GM18519 (cell line): ENCODE measurements around the gene SUPT16H.
A peak's percentile ranks its signal among the peaks of the same experiment; 100 is the strongest.

ENCODE experiments used
- ATAC-seq: cut with Tn5 transposase; IDR thresholded peaks from one replicate; pipeline ENCODE4 v1.9.1; 2021; ENCODE audit warnings: mild to moderate bottlenecking, moderate library complexity; ENCODE audit not compliant: unreplicated experiment, low FRiP score

SUPT16H gene

GRCh38 chr14:21369949-21370679 lies 13.7 kb downstream of the SUPT16H start:
- ATAC-seq, result no peak

DNA sequence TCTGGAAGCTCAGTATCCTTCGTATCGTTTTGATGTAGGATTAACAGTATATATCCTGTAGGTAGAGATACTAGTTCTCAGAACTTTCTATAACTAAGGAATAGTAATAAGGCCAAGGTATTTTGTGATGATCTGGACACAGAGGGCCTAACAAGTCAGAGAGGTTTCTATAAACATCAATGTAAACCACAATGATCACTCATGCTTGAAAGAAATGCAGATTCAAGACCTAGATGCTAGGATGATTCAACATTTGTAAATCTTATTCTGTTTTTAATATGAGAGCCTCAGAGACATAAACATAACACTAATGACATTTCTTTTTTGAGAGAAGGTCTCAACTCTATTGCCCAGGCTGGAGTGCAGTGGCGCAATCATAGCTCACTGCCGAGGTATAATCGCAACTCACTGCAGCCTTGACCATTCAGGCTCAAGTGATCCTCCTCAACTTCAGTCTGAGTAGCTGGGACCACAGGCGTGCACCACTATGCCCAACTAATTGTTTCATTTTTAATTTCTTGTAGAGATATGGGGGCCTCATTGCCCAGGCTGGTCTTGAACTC lies 16.2 kb downstream of the SUPT16H start:
- ATAC-seq, result no peak

DNA sequence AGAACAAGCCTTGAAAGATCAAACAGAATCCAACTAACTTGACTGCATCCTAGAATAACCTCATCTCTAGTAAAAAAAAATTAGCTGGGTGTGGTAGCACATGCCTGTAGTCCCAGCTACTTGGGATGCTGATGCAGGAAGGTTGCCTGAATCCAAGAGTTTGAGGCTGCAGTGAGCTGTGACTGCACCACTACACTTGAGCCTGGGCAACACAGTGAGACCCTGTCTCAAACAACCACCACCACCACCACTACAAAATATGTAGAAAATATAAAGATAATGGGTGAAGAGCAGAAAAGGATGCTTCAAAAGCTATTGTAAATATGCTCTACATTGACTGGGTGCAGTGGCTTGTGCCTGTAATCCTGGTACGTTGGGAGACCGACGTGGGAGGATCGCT lies 27.3 kb downstream of the SUPT16H start:
- ATAC-seq, result no peak

- ATAC-seq, result no peak
Observed at GRCh38 chr14:21352587-21352986, 31.2 kb downstream of the SUPT16H start.

GRCh38 chr14:21350539-21350938 lies 33.3 kb downstream of the SUPT16H start:
- ATAC-seq, result no peak

DNA sequence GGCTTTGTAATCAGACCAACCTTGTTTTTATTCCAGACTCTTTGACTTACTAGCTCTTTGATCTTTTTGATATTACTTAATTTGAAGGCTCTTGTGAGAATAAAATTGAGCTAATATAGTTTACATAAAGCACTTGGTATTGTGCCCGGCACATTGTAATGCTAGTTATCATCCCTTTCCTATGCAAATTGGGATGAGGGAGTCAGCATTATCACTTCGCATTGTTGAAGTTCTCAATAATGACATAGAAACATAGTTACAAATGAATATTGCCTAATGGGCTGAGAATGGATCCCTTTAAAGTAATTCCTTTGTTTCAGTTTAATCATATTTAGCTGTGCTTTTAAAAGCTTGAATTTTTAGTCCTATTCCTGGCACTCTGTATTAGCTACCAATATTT lies 36.6 kb downstream of the SUPT16H start:
- ATAC-seq, result no peak

DNA sequence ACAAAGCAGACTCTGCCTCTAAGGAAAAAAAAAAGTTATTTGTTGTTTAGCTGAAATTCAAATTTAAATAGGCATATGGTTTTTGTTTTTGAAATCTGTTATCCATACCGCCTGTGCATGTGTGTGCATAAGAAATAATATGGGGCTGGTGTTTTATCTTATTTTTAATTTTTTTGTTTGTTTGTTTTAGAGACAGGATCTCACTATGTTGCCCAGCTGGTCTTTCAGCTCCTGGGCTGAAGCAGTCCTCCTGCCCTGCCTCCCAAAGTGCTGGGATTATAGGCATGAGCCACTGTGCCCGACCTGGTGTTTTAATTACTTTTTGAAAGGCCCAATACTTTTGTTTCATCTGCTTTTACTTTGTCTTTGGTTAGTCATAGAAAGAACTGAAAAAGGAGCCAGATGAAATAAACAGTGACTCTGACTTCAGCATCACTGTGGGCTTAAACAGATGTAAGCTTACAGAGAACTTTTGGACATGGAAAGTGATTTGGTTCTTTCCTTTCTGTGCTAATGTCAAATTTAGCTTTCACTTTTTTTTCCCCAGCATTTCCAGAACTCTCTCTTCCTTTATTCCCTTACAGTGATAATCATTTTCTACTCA lies 37.2 kb downstream of the SUPT16H start:
- ATAC-seq, result no peak

DNA sequence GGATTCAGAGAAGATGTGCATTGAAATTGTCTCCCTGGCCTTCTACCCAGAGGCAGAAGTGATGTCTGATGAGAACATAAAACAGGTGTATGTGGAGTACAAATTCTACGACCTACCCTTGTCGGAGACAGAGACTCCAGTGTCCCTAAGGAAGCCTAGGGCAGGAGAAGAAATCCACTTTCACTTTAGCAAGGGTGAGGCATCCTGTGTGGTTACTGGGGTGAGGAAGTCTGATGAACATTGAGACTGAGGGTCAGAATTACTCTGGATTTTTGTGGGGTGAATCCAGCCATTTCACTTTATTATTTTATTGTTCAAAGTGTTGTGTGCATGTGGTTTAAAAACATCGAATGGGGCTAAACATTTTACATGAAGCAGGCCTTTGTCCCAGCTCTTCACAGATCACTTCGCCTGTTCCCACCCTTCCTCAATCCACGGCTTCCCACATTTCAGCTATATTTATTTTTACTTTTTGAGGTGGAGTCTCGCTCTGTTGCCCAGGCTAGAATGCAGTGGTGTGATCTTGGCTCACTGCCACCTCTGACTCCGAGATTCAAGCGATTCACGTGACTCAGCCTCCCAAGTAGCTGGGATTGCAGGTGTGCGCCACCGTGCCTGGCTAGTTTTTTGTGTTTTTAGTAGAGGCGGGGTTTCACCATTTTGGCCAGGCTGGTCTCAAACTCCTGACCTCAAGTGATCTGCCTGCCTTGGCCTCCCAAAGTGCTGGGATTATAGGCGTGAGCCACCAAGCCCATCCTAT lies 40.6 kb downstream of the SUPT16H start:
- no peak for ATAC-seq

DNA sequence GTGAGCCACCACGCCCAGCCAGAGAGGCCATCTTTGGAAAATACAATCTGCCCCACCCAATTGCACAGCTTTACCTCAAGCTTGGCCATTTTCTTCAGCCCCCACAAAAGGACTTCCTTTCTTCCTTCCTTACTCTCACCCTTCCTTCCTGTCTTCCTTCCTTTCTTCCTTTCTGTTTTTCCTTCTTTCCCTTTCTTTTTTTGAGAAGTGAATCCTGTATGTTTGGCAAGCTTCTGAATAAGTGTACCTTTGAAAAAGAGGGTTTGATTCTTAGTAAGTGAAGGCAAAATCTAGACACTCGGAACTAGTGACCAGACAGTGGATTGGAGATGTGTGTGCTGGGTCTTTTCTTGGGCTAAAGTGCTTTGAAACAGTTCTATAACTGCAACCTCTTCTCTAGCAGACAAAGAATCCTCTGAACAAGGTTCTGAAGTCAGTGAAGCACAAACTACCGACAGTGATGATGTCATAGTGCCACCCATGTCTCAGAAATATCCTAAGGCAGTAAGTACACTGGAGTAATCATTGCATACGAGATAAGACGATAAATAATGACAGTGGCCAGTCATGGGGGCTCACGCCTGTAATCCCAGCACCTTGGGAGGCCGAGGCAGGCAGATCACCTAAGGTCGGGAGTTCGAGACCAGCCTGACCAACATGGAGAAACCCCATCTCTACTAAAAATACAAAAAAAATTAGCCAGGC lies 49.5 kb downstream of the SUPT16H start:
- ATAC-seq, result no peak

DNA sequence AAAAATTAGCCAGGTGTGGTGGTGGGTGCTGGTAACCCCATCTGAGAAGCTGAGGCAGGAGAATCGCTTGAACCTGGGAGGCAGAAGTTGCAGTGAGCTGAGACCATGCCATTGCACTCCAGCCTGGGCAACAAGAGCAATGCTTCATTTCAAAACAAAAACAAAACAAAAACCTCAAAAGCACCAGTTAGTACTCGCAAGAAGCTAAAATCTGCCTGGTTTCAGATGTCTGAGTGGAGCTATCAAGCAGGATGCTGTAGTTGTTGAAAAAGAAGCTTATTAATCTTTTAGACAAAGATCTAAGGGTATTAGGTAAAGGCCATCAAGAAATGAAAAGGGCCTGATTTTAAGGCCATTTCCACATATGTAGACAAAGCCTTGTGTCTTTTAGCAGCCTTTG lies 50.9 kb downstream of the SUPT16H start:
- ATAC-seq, result no peak

DNA sequence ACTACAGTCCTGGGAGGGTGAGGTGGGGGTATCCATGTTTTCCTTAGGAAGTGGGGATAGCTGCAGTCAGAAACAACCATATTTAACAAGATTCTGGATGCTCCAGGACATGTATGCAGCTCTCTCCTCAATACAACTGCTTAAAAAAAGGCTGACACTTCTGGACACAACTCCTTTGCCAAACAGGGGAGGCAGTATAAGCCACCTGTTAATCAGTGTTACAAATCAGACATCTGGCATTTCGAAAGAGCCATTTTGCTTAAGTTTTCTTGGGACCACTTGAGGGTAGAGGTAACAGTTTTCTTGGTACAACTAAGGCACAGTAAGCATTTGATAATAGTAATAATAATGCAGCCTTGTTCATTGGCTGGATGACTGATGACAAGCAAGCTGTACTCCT lies 56.8 kb downstream of the SUPT16H start:
- ATAC-seq, result no peak

- no peak for ATAC-seq
Observed at GRCh38 chr14:21322716-21323115, 61.1 kb downstream of the SUPT16H start.

DNA sequence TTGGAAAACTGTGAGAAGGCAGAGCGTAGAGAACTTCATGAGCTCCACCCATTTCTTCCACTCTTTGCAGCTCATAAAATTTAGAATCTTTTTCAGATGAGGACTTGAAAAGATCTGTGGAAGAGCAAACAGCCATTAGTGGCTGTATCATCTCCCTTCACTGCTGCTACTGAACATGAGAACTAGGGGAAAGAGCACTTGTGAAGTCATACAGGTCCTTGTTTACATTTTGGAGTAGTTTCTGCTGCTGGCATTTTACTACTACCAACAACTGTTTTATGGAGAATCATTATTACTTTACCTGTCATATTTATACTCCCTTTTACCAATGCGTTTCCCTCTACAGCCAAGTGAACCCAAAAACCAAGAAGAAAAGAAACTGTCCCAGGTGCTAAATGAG lies 62.9 kb downstream of the SUPT16H start:
- ATAC-seq, result no peak

DNA sequence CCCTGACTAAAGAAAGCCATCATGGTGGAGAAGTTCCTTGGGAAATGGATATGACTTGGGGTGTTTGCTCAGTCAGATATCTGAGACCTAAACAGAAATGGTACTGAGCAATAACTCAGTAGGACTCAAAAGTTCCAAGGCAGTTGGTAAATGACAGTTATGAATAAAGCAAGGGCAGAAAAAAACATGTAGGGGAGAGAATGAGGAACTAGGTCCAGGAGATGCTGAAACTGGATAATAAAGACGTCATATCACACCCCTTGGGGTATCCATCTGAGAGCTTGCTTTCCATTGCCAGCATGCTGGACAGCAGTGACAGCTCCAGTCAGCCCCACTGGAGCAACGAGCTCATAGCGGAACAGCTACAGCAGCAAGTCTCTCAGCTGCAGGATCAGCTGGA lies 66.4 kb downstream of the SUPT16H start:
- peak; percentile 41 for ATAC-seq

DNA sequence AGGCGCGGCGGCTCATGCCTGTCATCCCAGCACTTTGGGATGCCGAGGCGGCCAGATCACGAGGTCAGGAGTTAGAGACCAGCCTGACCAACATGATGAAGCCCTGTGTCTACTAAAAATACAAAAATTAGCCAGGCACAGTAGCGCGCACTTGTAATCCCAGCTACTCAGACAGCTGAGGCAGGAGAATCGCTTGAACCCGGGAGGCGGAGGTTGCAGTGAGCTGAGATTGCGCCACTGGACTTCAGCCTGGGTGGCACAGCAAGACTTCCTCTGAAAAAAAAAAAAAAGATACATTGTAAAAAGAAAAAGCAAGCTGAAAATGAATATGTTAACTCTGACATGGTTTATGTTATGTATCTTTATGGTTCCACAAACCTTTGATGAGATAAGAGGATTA lies 70.3 kb downstream of the SUPT16H start:
- no peak for ATAC-seq

DNA sequence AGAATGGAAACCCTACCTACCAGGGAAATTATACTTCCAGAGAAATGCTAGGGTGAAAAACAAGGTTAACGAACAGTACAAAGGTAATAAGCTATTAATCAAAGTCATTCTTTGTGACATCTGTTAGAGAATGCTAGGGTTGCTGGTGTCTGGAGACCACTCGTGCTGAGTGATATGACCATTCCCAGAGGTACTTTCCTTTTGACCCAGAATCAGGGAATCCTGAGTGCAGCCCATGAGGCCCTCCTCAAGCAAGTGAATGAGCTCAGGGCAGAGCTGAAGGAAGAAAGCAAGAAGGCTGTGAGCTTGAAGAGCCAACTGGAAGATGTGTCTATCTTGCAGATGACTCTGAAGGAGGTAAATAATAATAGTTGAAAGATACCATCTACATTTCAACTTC lies 72.2 kb downstream of the SUPT16H start:
- no peak for ATAC-seq

DNA sequence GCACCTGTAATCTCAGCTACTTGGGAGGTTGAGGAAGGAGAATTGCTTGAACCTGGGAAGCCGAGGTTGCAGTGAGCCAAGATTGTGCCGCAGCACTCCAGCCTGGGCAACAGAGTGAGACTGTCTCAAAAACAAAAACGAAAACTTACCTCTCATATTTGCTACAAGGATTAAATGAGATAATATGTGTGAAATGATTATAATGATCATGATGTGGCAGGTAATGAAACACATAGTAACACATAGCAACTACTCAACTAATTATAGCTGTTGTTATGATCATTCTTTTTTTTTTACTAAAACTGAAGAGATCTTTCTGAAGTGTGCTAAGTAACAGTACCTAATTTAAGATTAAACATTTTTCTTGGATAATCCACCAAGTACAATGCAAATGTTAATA lies 73.9 kb downstream of the SUPT16H start:
- ATAC-seq, result no peak

DNA sequence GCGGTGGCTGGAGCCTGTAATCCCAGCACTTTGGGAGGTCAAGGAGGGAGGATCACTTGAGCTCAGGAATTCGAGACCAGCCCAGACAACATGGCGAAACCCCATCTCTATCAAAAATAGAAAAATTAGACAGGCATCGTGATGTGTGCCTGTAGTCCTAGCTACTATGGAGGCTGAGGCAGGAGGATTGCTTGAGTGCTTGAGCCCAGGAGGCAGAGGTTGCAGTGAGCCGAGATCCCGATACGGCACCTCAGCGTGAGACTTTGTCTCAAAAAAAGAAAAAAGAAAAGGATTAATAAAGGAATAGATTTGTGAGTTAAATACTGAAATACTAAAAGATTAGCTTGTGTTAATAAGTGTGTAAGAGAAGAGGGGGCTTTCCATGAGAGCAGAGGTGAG lies 74.6 kb downstream of the SUPT16H start:
- ATAC-seq, result no peak

GRCh38 chr14:21308479-21309237 lies 75.2 kb downstream of the SUPT16H start:
- ATAC-seq, result peak; percentile 70

GRCh38 chr14:21308132-21308478 lies 75.7 kb downstream of the SUPT16H start:
- peak; percentile 17 for ATAC-seq
